Neural progenitor cell (in vitro differentiated cells): ENCODE data around the gene NEK4. TPM values are rescaled to one million over a fixed set of nuclear protein-coding genes. Genes with fewer than 3 reads are reported as not detected.
"Not testable (repeated sequence)": the region's sequence is repeated elsewhere in the genome, so short reads cannot be mapped to it uniquely, and the experiment has no call there.

Source experiments
- DNase-seq: peaks from one replicate; pipeline ENCODE4 v3.0.0-alpha.2; 2016; ENCODE audit warnings: low spot score
- H2AFZ ChIP-seq: fragments of 200-600 bp; sonication (generic); replicated peaks from 2 replicates; pipeline ENCODE4 v1.6.1; 2016; ENCODE audit warnings: antibody characterized with exemption
- H3F3A ChIP-seq: fragments of 200-600 bp; sonication (generic); 2 replicates; pipeline ENCODE4 v1.6.1; 2016; ENCODE audit warnings: antibody characterized with exemption, low read depth
- H3K27ac ChIP-seq: fragments of 200-600 bp; sonication (generic); 2 replicates; pipeline ENCODE4 v1.5.1; 2016; ENCODE audit warnings: mild to moderate bottlenecking
- H3K27me3 ChIP-seq: fragments of 200-600 bp; sonication (generic); 2 replicates; pipeline ENCODE4 v1.6.1; 2016; ENCODE audit warnings: mild to moderate bottlenecking, moderate library complexity
- H3K36me3 ChIP-seq: fragments of 200-600 bp; sonication (generic); 2 replicates; pipeline ENCODE4 v1.5.1; 2016
- H3K4me1 ChIP-seq: fragments of 200-600 bp; sonication (generic); 2 replicates; pipeline ENCODE4 v1.6.1; 2016; ENCODE audit warnings: mixed run types
- H3K4me2 ChIP-seq: fragments of 200-600 bp; sonication (generic); 2 replicates; pipeline ENCODE4 v1.6.1; 2016
- H3K4me3 ChIP-seq: fragments of 200-600 bp; sonication (generic); 2 replicates; pipeline ENCODE4 v1.5.1; 2016
- H3K79me2 ChIP-seq: fragments of 200-600 bp; sonication (generic); 2 replicates; pipeline ENCODE4 v1.6.1; 2016; ENCODE audit warnings: low read depth
- H3K9ac ChIP-seq: fragments of 200-600 bp; sonication (generic); 2 replicates; pipeline ENCODE4 v1.6.1; 2016
- H3K9me3 ChIP-seq: fragments of 200-600 bp; sonication (generic); 2 replicates; pipeline ENCODE4 v1.5.1; 2016; ENCODE audit warnings: low read depth
- H4K20me1 ChIP-seq: fragments of 200-600 bp; sonication (generic); 2 replicates; pipeline ENCODE4 v1.6.1; 2016; ENCODE audit warnings: low read depth
- H3K27ac Mint-ChIP-seq: 3 replicates; pipeline ENCODE4 v1.8.0; 2021; ENCODE audit warnings: mixed read lengths
- H3K27me3 Mint-ChIP-seq: 2 replicates; pipeline ENCODE4 v1.8.0; 2022; ENCODE audit warnings: low read depth, mild to moderate bottlenecking, inconsistent platforms, moderate library complexity, mixed read lengths; ENCODE audit not compliant: insufficient read depth
- H3K36me3 Mint-ChIP-seq: 3 replicates; pipeline ENCODE4 v1.8.0; 2021; ENCODE audit warnings: mixed read lengths
- H3K4me1 Mint-ChIP-seq: 3 replicates; pipeline ENCODE4 v1.8.0; 2021; ENCODE audit warnings: mixed read lengths
- H3K4me3 Mint-ChIP-seq: 3 replicates; pipeline ENCODE4 v1.8.0; 2021; ENCODE audit warnings: mild to moderate bottlenecking, moderate library complexity, mixed read lengths
- H3K9me3 Mint-ChIP-seq: 3 replicates; pipeline ENCODE4 v1.8.0; 2020; ENCODE audit warnings: mixed read lengths
- CTCF ChIP-seq: fragments of 200-600 bp; sonication (generic); IDR thresholded peaks from 2 replicates; pipeline ENCODE4 v1.5.1; 2017; ENCODE audit warnings: antibody characterized with exemption, mild to moderate bottlenecking
- EZH2 ChIP-seq: fragments of 200-600 bp; sonication (generic); IDR thresholded peaks from 2 replicates; pipeline ENCODE4 v1.6.1; 2017; ENCODE audit warnings: antibody characterized with exemption, mild to moderate bottlenecking, moderate library complexity
- EZH2phosphoT487 ChIP-seq: fragments of 200-600 bp; sonication (generic); IDR thresholded peaks from 2 replicates; pipeline ENCODE4 v1.6.1; 2017; ENCODE audit warnings: antibody characterized with exemption
- total RNA-seq: library from RNA; depleted of rRNA; stranded (reverse); fragments of >200 nt; gene quantifications from 2 replicates; pipeline ENCODE4 v1.2.3, GENCODE V29; 2015; ENCODE audit warnings: low replicate concordance

The NEK4 gene
- total RNA-seq, 1 donor from 2014 or later, result 41.8 TPM

GRCh38 chr3:52679811-52680210 is 90.9 kb downstream of the NEK4 start:
- H3K79me2 ChIP-seq, result peaks cover 72% of the 10 kb centered on the region

GRCh38 chr3:52679199-52679538 is 91.6 kb downstream of the NEK4 start:
- Mint-ChIP-seq H3K4me1 (peaks cover 12% of the 10 kb centered on the region), H3K4me3 (no peak overlapping the region), H3K27me3 (no peaks in the 10 kb centered on the region), H3K27ac (no peak overlapping the region), H3K36me3 (peaks cover 33% of the 10 kb centered on the region), H3K9me3 (no peaks in the 10 kb centered on the region)
- TF ChIP-seq CTCF, result no peak
- TF ChIP-seq EZH2, result no peak
- peaks cover 4% of the 10 kb centered on the region for H3F3A ChIP-seq
- H3K9ac ChIP-seq, result no peak overlapping the region
- no peak overlapping the region for H3K4me3 ChIP-seq
- H4K20me1 ChIP-seq, result peaks cover 9% of the 10 kb centered on the region
- no peaks in the 10 kb centered on the region for H3K9me3 ChIP-seq
- no peak overlapping the region for H2AFZ ChIP-seq
- H3K4me1 ChIP-seq, result peaks cover 2% of the 10 kb centered on the region
- no peak overlapping the region for H3K4me2 ChIP-seq
- H3K27ac ChIP-seq, result no peak overlapping the region
- DNase-seq, result no peak
- H3K27me3 ChIP-seq, result no peaks in the 10 kb centered on the region
- H3K79me2 ChIP-seq, result peaks cover 69% of the 10 kb centered on the region
- peaks cover 19% of the 10 kb centered on the region for H3K36me3 ChIP-seq

More at GRCh38 chr3:52679811-52680210, 90.9 kb downstream of the NEK4 start:
- Histone ChIP-seq H3K4me3 (no peak overlapping the region), H3F3A (peaks cover 4% of the 10 kb centered on the region), H3K36me3 (peaks cover 19% of the 10 kb centered on the region), H3K4me1 (peaks cover 8% of the 10 kb centered on the region), H2AFZ (no peak overlapping the region), H3K9me3 (no peaks in the 10 kb centered on the region), H3K27ac (no peak overlapping the region), H4K20me1 (peaks cover 9% of the 10 kb centered on the region), H3K4me2 (no peak overlapping the region), H3K9ac (peak overlapping the region; percentile 36), H3K27me3 (no peaks in the 10 kb centered on the region)
- Mint-ChIP-seq H3K4me3 (no peak overlapping the region), H3K36me3 (peaks cover 32% of the 10 kb centered on the region), H3K4me1 (peaks cover 19% of the 10 kb centered on the region), H3K9me3 (no peaks in the 10 kb centered on the region), H3K27ac (no peak overlapping the region), H3K27me3 (no peaks in the 10 kb centered on the region)
- TF ChIP-seq EZH2phosphoT487, result no peak
- TF ChIP-seq CTCF, result no peak
- no peak for DNase-seq

- Mint-ChIP-seq H3K4me1 (peaks cover 11% of the 10 kb centered on the region), H3K4me3 (no peak overlapping the region), H3K36me3 (peaks cover 33% of the 10 kb centered on the region), H3K27ac (peak overlapping the region; percentile 80), H3K27me3 (no peaks in the 10 kb centered on the region), H3K9me3 (no peaks in the 10 kb centered on the region)
- H3K4me1 ChIP-seq, result no peaks in the 10 kb centered on the region
- no peak overlapping the region for H3K4me2 ChIP-seq
- H3K4me3 ChIP-seq, result no peak overlapping the region
- TF ChIP-seq CTCF (no peak), EZH2 (no peak), EZH2phosphoT487 (no peak)
- no peak overlapping the region for H3K27ac ChIP-seq
- no peak overlapping the region for H3K9ac ChIP-seq
- H3K79me2 ChIP-seq, result peaks cover 69% of the 10 kb centered on the region
- H3F3A ChIP-seq, result peaks cover 4% of the 10 kb centered on the region
- peaks cover 19% of the 10 kb centered on the region for H3K36me3 ChIP-seq
- no peak overlapping the region for H2AFZ ChIP-seq
- no peak for DNase-seq
- H3K9me3 ChIP-seq, result no peaks in the 10 kb centered on the region
- no peaks in the 10 kb centered on the region for H3K27me3 ChIP-seq
- peaks cover 9% of the 10 kb centered on the region for H4K20me1 ChIP-seq
Observed at GRCh38 chr3:52678265-52679198, 92.2 kb downstream of the NEK4 start.

GRCh38 chr3:52676201-52676600 is 94.5 kb downstream of the NEK4 start:
- not testable (repeated sequence) for H3K9ac ChIP-seq, H3K27ac Mint-ChIP-seq, H3K4me3 Mint-ChIP-seq, DNase-seq, H3K27me3 Mint-ChIP-seq, H3K4me2 ChIP-seq, H3F3A ChIP-seq, H3K4me3 ChIP-seq, H3K4me1 Mint-ChIP-seq, H4K20me1 ChIP-seq, H3K27ac ChIP-seq, H3K27me3 ChIP-seq, H3K4me1 ChIP-seq, H3K9me3 ChIP-seq, H3K9me3 Mint-ChIP-seq, H2AFZ ChIP-seq
- Histone ChIP-seq H3K79me2 (peaks cover 66% of the 10 kb centered on the region), H3K36me3 (peaks cover 19% of the 10 kb centered on the region)
- H3K36me3 Mint-ChIP-seq, result peaks cover 40% of the 10 kb centered on the region
